HCT116 (cell line): ENCODE data around the gene OLFML2A. TPM values are rescaled to one million over a fixed set of nuclear protein-coding genes. Genes with fewer than 3 reads are reported as not detected.

Experiments
- ATAC-seq: fragments of 200-7000 bp; cut with Tn5 transposase; 2 replicates; pipeline ENCODE4 v1.9.1; 2020; ENCODE audit warnings: mild to moderate bottlenecking, moderate library complexity
- BruUV-seq: library from RNA; stranded (reverse); fragments of 400-500 nt; replicated peaks from 2 replicates; lab custom pipeline; 2021; lab: Mats Ljungman, UMichigan
- CTCF ChIA-PET: fragments of 300-600 bp; sonication (Branson Sonifier 250); formaldehyde crosslinking; loops from one replicate; lab custom pipeline; 2021; ENCODE audit warnings: antibody characterized with exemption; lab: Charles Lee
- POLR2A ChIA-PET: fragments of 300-600, 350-600 bp; sonication (Branson Sonifier 250); formaldehyde crosslinking; loops from one replicate; lab custom pipeline; 2021; ENCODE audit warnings: antibody characterized with exemption; lab: Charles Lee
- RAD21 ChIA-PET, 2 experiments: fragments of 300-600 bp; sonication (Branson Sonifier 250); formaldehyde crosslinking; loops; one replicate each; lab custom pipeline; 2023; ENCODE audit warnings: low total read pairs in 2 of 2; ENCODE audit not compliant: uncharacterized antibody in 2 of 2, unreplicated experiment in 2 of 2, low non-redundant PET in 1 of 2; lab: Charles Lee
- DNase-seq: peaks from one replicate; pipeline ENCODE4 v3.0.0-alpha.2; 2010; ENCODE audit warnings: low read depth, low spot score
- H2AFZ ChIP-seq: fragments of 200-600 bp; shearing (Covaris generic), sonication (generic); 2 replicates; pipeline ENCODE4 v1.6.1; 2017; ENCODE audit warnings: low read depth, mixed run types, mixed read lengths, antibody characterized with exemption, low read length; ENCODE audit not compliant: poor library complexity, severe bottlenecking
- H3K27ac ChIP-seq: 2 replicates; pipeline ENCODE4 v1.5.1; 2012; ENCODE audit warnings: low read depth, low read length
- H3K27me3 ChIP-seq: fragments of 200-600 bp; sonication (generic); 2 replicates; pipeline ENCODE4 v1.6.1; 2016; ENCODE audit warnings: mixed run types, low read length, mixed read lengths; ENCODE audit not compliant: insufficient read depth
- H3K36me3 ChIP-seq, 2 experiments: fragments of 200-500 bp in 1 of 2; fragments of 200-600 bp in 1 of 2; sonication (Bioruptor generic) in 1 of 2; sonication (generic) in 1 of 2; 2 replicates each; pipeline versions ENCODE4 v1.5.1 to v1.6.1; 2014 to 2016; ENCODE audit warnings: low read length in 2 of 2, inconsistent platforms in 1 of 2, mixed read lengths in 1 of 2, mixed run types in 1 of 2; ENCODE audit not compliant: insufficient read depth in 2 of 2, control insufficient read depth in 1 of 2
- H3K4me1 ChIP-seq, 2 experiments: fragments of 200-600 bp in 1 of 2; sonication (generic) in 1 of 2; 2 replicates each; pipeline versions ENCODE4 v1.5.1 to v1.6.1; 2012 to 2017; ENCODE audit warnings: low read length in 2 of 2, inconsistent platforms in 1 of 2, mild to moderate bottlenecking in 1 of 2, mixed read lengths in 1 of 2, mixed run types in 1 of 2, moderate library complexity in 1 of 2; ENCODE audit not compliant: insufficient read depth in 2 of 2, control insufficient read depth in 1 of 2
- H3K4me2 ChIP-seq: fragments of 200-600 bp; sonication (generic); 2 replicates; pipeline ENCODE4 v1.6.1; 2017; ENCODE audit warnings: mixed run types, low read length, mixed read lengths
- H3K4me3 ChIP-seq, 2 experiments: fragments of 200-600 bp in 1 of 2; sonication (generic) in 1 of 2; replicated peaks in 1 of 2; 2 replicates each; pipeline ENCODE4 v1.5.1; 2011 to 2016; ENCODE audit warnings: low read length in 2 of 2, control low read depth in 1 of 2, low read depth in 1 of 2, mild to moderate bottlenecking in 1 of 2, mixed read lengths in 1 of 2, mixed run types in 1 of 2
- H3K79me2 ChIP-seq: fragments of 200-600 bp; sonication (generic); 2 replicates; pipeline ENCODE4 v1.6.1; 2017; ENCODE audit warnings: mild to moderate bottlenecking, mixed run types, low read length, moderate library complexity, mixed read lengths; ENCODE audit not compliant: insufficient read depth
- H3K9ac ChIP-seq: fragments of 200-600 bp; sonication (generic); 2 replicates; pipeline ENCODE4 v1.6.1; 2016; ENCODE audit warnings: low read length, mixed read lengths
- H3K9me2 ChIP-seq: fragments of 200-600 bp; sonication (generic), shearing (Covaris generic); 2 replicates; pipeline ENCODE4 v1.6.1; 2017; ENCODE audit warnings: mixed run types, mild to moderate bottlenecking, moderate library complexity; ENCODE audit not compliant: insufficient read depth
- H3K9me3 ChIP-seq, 2 experiments: fragments of 200-500 bp in 1 of 2; fragments of 200-600 bp in 1 of 2; sonication (Bioruptor generic) in 1 of 2; sonication (generic) in 1 of 2; 2 replicates each; pipeline ENCODE4 v1.6.1; 2014 to 2017; ENCODE audit warnings: low read length in 2 of 2, mixed read lengths in 2 of 2, inconsistent platforms in 1 of 2, low read depth in 1 of 2, mild to moderate bottlenecking in 1 of 2, mixed run types in 1 of 2, moderate library complexity in 1 of 2; ENCODE audit not compliant: control insufficient read depth in 1 of 2, insufficient read depth in 1 of 2
- H4K20me1 ChIP-seq: fragments of 200-600 bp; sonication (generic), shearing (Covaris generic); 2 replicates; pipeline ENCODE4 v1.6.1; 2017; ENCODE audit warnings: mixed run types, mild to moderate bottlenecking, moderate library complexity; ENCODE audit not compliant: insufficient read depth
- CEBPB ChIP-seq: IDR thresholded peaks from 2 replicates; pipeline ENCODE4 v1.6.1; 2012; ENCODE audit warnings: low read depth
- JUND ChIP-seq: IDR thresholded peaks from 2 replicates; pipeline ENCODE4 v1.6.1; 2012
- MAX ChIP-seq: IDR thresholded peaks from 2 replicates; pipeline ENCODE4 v1.6.1; 2012
- POLR2AphosphoS5 ChIP-seq: IDR thresholded peaks from 2 replicates; pipeline ENCODE4 v1.6.1; 2011; ENCODE audit warnings: mild to moderate bottlenecking, low read depth, low read length, moderate library complexity
- ZFX ChIP-seq: fragments of 450-650 bp; IDR thresholded peaks from 2 replicates; pipeline ENCODE4 v1.6.1; 2017
- intact Hi-C: fragments of 100-400 bp; cut with micrococcal nuclease; formaldehyde crosslinking; loops from 2 replicates; pipeline ENCODE4 v1.10.0; 2022
- total RNA-seq: library from RNA; stranded (reverse); gene quantifications from one replicate; pipeline ENCODE4 v1.2.1, GENCODE V29; 2021; ENCODE audit not compliant: unreplicated experiment
- TF ChIP-seq, protein P1 (sequence below): IDR thresholded peaks from 2 replicates; pipeline ENCODE4 v1.6.1; 2012; ENCODE audit warnings: low read depth

The OLFML2A gene
- total RNA-seq, 1 experiment from 2014 or later = 6.3 TPM

DNA sequence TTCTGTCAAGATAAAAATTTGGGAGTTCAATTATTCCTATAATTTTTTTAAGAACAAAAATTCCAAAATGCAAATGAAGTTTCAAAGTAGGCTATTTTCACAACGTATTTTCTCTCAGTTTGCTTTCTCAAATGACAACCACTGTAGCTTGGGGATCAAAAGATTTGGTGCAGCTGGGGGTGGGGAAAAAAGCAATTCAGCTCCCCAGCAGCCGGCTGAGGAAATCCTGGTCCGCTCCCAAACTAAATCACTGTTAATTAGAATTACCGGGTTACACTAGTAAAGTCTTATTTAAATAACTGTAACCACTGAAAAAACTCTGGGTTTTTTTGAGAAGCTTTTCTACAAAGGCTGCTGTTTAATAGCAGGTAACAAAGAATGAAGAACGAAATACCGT, 11.5 kb upstream of the OLFML2A start:
- intact Hi-C loops = loop anchor here (2.0 to 10.0 kb wide), 3 partner anchors 149 to 351 kb away; partner anchors contain the start of gene PSMB7
- Histone ChIP-seq H3K4me1 (peaks cover 25 to 27% of the 10 kb centered on the region in 2 experiments), H3K4me2 (no peak overlapping the region), H3K79me2 (peaks cover 97% of the 10 kb centered on the region), H3K27ac (no peak overlapping the region), H3K9ac (no peak overlapping the region), H4K20me1 (peaks cover 51% of the 10 kb centered on the region), H3K36me3 (no peaks in the 10 kb centered on the region), H3K9me3 (no peaks in the 10 kb centered on the region), H3K9me2 (no peaks in the 10 kb centered on the region), H3K4me3 (no peak overlapping the region), H3K27me3 (no peaks in the 10 kb centered on the region), H2AFZ (no peak overlapping the region)
- ATAC-seq (no peak), DNase-seq (no peak)
- no peak for TF ChIP-seq POLR2AphosphoS5
- TF ChIP-seq MAX = no peak
- TF ChIP-seq, protein P1, sequence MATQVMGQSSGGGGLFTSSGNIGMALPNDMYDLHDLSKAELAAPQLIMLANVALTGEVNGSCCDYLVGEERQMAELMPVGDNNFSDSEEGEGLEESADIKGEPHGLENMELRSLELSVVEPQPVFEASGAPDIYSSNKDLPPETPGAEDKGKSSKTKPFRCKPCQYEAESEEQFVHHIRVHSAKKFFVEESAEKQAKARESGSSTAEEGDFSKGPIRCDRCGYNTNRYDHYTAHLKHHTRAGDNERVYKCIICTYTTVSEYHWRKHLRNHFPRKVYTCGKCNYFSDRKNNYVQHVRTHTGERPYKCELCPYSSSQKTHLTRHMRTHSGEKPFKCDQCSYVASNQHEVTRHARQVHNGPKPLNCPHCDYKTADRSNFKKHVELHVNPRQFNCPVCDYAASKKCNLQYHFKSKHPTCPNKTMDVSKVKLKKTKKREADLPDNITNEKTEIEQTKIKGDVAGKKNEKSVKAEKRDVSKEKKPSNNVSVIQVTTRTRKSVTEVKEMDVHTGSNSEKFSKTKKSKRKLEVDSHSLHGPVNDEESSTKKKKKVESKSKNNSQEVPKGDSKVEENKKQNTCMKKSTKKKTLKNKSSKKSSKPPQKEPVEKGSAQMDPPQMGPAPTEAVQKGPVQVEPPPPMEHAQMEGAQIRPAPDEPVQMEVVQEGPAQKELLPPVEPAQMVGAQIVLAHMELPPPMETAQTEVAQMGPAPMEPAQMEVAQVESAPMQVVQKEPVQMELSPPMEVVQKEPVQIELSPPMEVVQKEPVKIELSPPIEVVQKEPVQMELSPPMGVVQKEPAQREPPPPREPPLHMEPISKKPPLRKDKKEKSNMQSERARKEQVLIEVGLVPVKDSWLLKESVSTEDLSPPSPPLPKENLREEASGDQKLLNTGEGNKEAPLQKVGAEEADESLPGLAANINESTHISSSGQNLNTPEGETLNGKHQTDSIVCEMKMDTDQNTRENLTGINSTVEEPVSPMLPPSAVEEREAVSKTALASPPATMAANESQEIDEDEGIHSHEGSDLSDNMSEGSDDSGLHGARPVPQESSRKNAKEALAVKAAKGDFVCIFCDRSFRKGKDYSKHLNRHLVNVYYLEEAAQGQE = no peak
- no peak for TF ChIP-seq CEBPB
- TF ChIP-seq JUND = no peak
- no peak for TF ChIP-seq ZFX
- BruUV-seq = no TSS peak
- CTCF ChIA-PET = interaction anchor here (1.0 to 3.4 kb wide), 11 partner anchors 9 to 345 kb away, joined by 3 to 30 read pairs (median 4); partner anchors contain the start of gene WDR38
- RAD21 ChIA-PET = interaction anchor here (1.0 to 1.1 kb wide), 3 partner anchors 53 to 148 kb away, joined by 3 to 6 read pairs (median 5); no protein-coding TSS in a partner anchor
- POLR2A ChIA-PET = interaction anchor here (1.4 kb wide), 1 partner anchor 148 kb away, joined by 3 read pairs; no protein-coding TSS in a partner anchor
